IPS-18c (cell line): ENCODE measurements around the gene PRR33.

ENCODE experiments used
- H3K4me3 ChIP-seq: 2 replicates; pipeline ENCODE4 v1.7.0; 2013; ENCODE audit warnings: low read depth, mild to moderate bottlenecking, low read length, moderate library complexity; ENCODE audit not compliant: insufficient read depth
- H3K9me3 ChIP-seq: one replicate; pipeline ENCODE4 v1.6.1; 2013; ENCODE audit warnings: mild to moderate bottlenecking, low read length, moderate library complexity; ENCODE audit not compliant: control insufficient read depth, insufficient read depth

Gene PRR33

DNA sequence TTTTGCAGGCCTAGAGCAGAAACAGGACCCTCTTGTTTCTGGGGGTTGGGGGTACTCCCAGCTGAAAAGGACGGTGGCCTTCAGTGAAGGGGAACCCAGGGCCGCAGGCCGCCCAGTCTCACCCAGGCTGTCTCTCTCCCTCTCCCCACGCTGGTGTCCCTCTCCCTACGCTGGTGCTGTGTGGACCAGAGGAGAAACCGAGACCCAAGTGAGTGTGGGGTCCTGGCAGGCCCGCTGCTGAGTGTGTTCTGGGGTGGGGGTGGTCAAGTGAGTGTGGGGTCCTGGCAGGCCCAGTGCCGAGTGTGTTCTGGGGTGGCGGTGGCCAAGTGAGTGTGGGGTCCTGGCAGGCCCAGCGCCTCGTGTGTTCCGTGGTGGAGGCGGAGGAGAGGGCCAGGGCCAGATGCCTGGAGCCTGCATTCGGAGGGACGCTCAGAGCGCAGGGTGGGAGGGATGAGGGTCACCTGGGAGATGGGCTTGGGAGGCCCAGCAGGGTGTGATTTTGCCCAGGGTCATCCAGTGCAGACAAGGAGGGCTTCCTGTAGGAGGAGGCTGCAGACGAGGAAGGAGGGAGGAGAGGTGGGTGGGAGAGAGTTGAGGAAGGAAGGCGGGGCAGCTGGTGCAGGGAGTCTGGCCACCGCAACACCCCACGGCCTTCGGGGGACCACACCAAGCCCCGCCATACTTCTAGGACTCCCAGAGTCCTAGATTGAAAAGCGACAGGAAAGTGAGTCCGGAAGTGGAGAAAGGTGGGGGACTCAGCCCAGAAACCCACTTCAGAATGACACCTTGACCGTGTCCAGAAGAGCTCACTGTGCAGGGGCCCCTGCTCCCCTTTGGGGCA, 38.1 kb upstream of the PRR33 start:
- Histone ChIP-seq H3K4me3 (no peak overlapping the region), H3K9me3 (no peaks in the 10 kb centered on the region)

DNA sequence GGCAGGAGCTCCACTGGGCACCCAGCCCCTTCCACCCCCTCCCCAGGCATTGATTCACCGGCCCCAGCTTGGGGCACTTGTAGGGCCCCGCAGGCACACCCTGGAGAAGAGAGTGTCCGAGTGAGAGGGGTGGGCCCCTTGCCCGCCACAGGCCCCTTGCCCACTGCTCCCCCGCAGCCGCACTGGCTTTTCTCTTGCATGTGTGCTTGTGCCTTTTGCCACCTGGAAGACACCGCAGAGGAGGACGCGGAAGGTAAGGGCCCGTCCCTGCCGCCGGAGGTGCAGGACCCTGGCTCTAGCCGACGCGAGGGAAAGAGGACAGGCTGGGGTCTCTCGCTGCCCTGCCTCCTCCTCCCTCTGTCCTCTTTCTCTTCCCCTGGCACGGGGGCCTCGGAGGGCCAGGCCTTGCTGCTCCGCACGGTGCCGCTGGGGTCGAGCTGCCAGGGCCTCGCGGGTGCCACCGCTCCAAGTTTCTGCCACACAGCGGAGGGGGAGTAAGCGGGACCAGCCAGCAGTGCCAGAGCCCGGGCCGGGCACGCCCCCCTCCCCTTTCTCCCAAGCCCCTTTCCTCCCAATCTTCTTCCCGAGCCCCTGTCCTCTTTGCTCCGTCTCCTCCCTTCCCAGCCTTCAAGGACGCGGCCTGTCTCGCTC, 37.3 kb upstream of the PRR33 start:
- Histone ChIP-seq H3K4me3 (no peak overlapping the region), H3K9me3 (no peaks in the 10 kb centered on the region)

DNA sequence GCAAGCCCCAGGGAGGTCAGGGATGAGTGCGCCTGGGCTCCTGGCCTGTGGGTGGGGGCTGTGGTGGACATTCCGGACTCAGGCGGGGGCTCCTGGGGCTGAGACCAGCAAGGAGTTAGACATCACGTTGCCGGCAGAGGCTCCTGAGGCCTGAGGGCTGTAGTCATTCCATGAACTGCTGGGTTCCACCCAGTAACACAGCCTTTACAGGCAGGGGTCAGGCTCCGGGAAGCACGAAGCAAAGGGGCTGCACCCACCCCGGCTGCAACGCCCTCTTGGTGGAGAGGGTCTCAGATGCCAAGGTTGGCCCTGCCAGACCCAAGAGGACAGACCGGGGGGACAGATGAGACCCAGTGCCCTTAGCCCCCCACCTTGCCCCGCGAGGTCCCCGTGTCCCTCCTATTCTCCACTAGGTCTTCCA, 36.8 kb upstream of the PRR33 start:
- no peaks in the 10 kb centered on the region for H3K9me3 ChIP-seq
- no peak overlapping the region for H3K4me3 ChIP-seq

DNA sequence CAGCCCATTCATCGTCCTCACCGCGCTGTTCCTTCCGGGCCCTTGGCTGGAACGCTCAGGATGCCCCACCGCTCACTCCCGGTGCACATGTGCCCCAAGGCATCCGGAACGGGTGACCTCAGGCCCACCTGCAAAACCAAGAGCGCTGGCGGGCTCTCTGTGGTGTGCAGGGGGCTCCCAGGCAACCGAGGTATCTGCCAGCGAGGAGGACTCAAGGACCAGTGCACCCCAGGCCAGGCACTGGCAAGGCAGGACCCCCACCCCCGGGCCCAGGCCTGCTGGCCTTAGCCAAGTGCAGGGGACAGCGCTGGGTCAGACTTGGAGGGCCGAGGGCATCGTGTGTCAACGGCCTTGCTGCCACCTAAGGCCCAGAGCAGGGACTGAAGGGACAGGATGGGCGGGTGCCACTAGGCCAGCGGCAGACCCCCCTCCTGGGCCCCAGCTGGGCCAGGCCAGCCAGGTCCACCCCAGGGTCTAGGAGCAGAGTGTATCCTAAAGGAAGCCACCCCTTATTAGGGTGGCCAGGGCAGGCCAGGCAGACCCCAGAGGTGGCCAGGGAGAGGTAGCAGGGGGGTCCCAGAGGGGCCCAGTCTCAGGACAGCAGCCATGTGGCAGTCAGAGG, 36.3 kb upstream of the PRR33 start:
- no peak overlapping the region for H3K4me3 ChIP-seq
- H3K9me3 ChIP-seq = no peaks in the 10 kb centered on the region

DNA sequence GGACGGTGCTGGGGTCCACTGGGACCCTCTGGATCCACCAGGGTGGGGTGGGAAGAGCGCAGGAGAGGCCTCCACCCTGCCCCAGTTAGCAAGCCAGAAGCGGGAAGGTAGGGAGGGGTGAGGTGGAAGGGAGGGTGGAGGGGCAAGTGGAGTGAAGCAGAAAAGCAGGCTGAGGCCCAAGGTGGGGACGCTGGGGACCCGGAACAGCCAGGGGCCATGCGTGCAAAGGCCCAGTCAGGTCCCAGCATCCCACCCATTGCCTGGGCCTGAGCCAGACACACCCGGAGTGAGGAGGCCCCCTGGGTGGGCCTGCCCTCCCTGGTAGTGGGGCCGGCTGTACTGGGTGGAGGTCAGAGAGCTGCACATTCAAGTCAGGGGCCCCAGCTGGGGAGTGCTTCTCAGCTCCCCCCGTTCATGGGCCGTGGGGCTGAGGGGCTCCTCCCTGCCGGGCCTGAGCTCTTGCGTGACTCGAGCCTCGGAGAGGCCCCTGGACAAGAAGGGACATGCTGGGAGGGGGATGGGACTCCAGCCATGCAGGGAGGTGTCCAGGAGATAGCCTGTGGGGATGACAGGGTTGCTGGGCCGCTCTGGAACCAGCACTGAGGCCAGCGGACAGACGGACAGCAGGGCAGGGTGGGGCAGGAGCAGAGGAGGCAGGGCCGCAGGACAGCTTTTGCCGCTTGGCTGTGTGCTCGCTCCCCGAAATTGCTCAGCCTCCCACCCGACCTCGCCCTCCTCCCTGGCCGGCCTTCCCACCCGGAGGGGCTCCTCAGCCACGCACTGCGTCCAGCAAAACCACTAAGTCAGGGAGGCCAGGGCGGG, 35.5 kb upstream of the PRR33 start:
- Histone ChIP-seq H3K4me3 (no peak overlapping the region), H3K9me3 (no peaks in the 10 kb centered on the region)

DNA sequence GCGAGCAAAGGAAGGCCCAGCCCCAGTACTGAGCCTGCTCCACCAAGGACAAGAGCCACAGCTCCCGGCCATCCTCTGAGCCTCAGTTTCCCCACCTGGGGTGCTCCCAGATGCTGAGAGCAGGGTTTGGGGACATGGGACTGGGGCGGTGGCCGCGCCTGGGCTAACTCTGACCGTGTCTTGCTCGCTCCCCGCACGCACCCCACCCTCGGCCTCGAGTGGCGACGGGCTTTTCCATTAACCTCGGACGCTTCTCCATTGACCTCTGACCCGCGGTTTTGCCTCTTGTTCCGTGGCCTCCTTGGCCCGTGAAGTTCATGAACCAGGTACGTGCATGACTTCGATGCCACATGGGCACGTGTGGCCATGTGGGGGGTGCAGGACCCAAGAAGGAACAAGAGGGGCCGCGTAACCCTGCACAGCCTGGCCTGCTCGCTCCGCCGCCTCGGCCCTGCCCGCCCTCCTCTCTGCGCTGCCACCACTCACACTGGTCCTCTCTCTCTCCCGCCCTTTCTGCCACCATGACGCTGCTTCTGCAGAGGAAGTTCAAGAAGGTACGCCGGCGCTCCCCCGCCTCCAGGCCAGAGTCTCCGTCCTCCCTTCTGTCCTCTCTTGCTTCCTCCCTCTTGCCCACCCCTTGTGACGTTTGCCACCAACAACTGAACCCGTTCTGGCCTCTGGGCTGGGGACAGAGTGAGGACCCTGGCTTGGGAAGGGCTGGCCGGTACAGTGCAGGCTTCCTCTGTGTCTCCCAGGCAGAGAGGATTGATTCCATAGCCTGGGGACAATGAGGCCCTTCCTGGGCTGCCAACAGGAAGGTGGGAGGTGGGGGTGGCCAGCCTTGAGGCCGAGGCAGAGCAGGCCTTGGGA, 34.7 kb upstream of the PRR33 start:
- no peak overlapping the region for H3K4me3 ChIP-seq
- no peaks in the 10 kb centered on the region for H3K9me3 ChIP-seq

DNA sequence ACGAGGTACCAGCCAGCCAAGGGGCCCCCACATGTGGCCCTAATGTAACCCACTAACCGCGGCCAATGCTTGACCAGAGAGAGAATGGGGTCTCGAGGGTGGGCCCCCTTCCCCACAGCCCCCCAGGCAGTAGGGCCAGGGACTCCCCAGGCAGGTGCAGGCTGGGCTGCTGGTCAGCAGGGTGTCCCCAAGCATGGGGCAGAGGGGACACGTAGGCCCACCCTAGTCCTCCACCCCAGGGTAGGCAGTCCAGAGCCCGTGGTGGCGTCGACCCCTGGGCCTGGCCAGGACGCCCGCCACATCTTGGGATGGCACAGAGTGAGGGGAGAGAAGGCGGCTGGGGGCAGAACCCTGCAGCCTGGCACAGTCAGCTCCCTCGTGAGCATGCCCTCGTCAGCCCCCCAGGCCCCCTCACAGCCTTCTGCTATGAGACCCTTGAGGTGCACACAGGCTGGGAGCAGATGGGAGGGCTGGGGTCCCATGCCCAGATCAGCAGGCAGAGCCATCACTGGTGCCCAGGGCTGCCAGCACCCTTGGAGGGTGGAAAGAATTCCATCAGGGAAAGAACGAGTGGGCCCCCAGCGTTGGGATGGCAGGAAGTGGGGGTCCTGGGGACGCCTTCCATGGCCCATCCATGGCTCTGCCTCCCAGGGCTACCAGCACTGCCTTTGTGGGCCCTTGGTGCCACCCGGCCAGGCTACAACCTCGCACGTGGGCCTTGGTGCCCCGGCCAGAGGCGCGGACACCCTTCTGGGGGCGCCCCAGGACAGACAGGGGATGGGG, 33.9 kb upstream of the PRR33 start:
- Histone ChIP-seq H3K9me3 (no peaks in the 10 kb centered on the region), H3K4me3 (no peak overlapping the region)

DNA sequence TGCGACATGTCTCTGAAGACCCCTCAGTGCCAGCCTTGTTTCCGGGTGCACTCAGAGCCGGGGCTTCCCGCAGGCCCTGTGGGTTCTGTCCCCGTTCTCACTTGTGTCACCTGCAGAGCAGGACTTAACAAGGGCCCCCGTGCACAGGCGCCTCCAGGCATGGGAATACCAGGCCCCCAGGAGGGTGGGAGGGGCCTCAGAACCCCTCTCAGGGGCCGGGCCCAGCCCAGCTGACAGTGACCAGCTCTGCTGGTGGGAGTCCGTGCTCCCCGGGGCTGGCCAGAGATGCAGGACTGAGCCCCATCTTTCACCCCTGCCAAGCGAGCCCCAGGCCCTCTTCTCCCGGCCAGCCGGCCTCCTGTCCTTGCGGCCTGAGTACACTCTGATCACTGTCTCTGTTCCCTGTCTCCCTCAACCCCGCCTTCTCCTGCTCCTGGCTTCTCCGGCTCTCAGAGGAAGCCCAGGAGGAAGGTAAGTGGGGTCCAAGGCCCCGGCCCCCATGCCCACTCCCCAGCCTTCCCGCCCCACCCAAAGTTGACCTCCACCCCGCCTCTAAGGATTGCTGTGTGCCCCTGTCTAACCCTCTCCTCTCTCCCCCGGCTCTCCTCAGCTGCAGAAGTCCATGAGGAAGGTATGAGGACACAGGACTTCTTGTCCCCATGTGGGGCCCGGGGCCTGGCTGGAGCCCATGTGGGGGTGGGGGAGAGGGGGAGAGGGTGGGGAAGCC, 33.1 kb upstream of the PRR33 start:
- Histone ChIP-seq H3K4me3 (no peak overlapping the region), H3K9me3 (no peaks in the 10 kb centered on the region)

DNA sequence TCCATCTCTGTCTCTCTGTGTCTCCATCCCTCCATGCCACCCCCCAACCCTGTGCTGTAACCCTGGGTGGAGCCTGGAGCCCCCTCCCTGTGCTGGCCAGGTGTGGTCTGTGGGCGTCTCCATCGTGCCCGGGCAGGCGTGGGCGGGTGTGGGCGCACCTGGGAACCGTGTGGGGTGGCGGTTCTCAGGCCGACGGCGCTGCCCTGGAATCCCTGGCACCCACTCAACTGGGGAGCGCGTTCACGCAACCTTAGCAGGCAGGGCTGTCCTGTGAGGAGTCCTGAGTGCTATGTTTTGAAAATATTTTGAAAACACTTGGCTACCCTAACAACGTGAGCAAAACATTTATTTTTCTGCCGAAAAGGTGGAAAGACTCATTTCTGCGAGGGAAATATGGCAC, 32.5 kb upstream of the PRR33 start:
- Histone ChIP-seq H3K9me3 (no peaks in the 10 kb centered on the region), H3K4me3 (no peak overlapping the region)

DNA sequence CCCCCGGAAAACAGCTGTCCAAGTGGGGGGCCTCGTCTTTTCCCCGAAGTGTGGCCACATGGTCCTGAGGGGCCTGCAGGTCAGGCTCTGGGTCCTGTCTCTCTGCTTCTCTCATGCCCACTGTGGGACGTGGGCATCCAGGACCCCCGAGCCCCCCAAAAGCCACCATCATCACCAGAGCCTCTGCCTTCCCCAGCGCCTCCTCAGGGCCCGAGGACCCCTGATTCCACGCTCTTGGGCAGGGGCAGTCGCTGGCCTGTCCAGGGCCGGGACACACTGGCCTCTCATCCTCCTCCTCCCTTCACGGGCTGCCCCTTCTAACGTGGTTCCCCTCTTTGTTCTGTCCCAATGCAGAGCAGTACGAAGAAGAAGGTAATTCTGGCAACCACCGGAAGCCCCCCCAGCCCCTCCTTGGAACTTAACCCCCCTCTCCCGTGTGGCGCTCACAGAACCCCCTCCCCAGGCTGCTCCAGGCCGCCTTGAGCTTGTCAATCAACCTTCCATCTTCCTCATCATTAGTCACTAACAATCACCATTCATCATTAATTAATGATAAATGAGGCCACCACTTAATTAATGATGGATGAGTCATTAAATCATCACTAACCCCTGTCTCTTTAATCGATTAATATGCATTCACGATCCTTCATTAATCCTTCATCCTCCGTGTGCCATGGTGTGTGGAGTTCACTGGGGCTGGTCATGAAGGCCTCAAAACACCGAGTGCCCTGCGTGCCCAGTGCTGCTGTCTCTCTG, 31.7 kb upstream of the PRR33 start:
- no peak overlapping the region for H3K4me3 ChIP-seq
- H3K9me3 ChIP-seq = no peaks in the 10 kb centered on the region

DNA sequence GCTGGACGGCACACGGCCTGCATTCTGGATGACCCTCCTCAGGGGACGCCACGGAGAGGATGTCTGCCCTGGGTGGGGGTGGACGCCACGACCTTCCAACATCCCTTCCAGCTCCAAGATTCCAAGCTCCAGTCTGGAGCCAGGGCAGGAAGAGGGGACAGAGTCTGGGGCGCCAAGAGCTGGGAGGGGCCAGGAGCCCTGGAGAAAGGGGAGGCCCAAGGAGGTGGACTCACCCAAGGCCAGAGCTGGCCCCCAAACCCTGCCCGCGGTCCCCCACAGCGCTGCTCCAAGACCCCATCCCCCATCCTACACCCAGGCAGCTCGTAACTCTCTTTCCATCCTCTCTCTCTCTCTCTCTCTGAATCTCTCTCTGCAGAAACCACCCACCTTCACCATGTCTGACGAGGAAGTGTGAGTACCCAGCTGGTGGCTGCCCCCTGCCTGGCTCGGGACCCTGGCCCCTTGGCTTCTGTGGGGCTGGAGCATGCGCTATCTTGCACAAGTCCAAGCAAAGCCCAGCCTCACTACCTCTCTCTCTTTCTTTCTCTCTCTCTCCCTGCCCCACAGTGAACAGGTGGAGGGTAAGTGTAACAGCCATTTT, 30.9 kb upstream of the PRR33 start:
- H3K9me3 ChIP-seq = no peaks in the 10 kb centered on the region
- H3K4me3 ChIP-seq = no peak overlapping the region

DNA sequence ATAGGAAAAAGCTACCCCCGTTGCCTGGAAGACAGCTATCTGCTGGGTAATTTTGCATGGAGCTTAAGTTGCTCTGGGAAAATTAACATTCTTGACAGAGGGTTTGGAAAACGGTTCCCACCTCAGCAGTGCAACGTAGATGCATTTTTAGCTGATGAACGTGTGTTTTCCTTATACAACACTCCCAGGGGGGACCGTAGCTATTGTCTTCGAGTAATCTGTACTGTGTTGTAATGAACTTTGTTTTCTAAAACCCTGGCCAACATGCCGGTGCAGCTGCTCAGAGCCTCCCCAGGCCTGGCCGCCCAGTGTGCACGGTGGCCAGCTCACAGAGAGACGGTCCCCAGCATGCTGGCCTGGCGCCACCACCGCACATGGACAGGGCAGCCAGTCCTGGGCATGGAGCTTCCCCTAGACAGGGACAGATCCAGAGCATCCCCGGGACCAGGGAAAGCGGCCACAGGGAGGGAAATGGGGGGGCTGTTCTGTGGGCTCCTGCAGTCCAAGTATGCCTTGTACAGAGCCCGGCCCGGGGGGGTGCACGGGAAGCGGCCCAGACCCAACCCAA, 30.0 kb upstream of the PRR33 start:
- Histone ChIP-seq H3K9me3 (no peaks in the 10 kb centered on the region), H3K4me3 (no peak overlapping the region)

DNA sequence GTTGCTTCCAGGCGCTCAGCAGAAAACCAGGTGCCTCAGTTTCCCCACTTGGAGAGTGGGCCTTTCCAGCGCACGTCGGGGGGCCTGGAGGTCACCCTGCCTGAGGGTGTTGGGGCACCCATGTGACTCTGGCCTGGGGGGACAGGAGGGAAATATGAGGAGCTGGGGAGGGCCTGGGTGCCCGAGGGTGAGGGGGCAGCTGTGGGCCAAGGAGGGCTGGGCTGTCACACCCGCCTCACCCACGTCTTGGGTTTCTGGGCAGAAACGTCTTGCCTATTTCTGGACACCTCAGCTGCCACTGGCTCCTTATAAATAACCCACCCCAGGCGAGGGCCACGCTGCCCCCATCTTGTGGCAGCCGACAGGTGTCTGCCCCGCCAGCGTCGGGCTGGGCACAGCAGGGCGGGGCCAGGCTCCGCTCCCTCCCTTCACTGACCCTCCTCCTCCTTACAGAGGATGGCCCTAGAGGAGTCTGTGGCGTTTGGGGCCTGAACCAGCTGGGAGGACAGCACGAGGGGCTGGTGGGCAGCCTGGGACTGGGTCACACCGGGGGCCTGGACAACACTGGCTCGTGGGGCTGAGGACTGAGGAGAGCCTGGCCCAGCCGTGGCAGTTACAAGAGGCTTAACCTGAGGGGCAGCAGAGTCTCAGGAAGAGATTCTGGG, 29.3 kb upstream of the PRR33 start:
- no peak overlapping the region for H3K4me3 ChIP-seq
- H3K9me3 ChIP-seq = no peaks in the 10 kb centered on the region
